Measurements from ENCODE around the gene KCNAB1.

DNA sequence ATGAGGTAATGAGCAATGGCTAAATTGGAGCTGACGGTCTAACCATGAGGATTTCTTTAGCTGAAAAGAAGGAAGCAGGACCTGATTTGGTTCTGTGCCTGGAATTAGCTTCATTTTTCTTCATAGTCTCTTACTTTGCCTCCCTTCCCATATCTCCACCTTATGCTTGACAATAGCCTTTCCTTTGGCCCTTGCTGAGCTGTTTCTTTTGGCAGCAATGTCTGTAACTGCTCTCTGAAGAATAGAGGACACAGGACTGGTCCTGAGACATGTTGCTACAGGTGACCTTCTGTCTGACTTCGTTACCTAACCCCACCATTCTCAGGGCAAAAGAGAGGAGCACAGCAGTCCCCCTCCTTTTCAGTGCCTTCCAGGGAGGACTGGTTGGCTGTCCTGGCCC, 312.2 kb downstream of the KCNAB1 start:
- TF ChIP-seq POLR2AphosphoS5 (IDR thresholded peaks at IDR 0.05; ENCODE audit: insufficient read depth, low read depth, low read length): no peak
- TF ChIP-seq, protein P1, sequence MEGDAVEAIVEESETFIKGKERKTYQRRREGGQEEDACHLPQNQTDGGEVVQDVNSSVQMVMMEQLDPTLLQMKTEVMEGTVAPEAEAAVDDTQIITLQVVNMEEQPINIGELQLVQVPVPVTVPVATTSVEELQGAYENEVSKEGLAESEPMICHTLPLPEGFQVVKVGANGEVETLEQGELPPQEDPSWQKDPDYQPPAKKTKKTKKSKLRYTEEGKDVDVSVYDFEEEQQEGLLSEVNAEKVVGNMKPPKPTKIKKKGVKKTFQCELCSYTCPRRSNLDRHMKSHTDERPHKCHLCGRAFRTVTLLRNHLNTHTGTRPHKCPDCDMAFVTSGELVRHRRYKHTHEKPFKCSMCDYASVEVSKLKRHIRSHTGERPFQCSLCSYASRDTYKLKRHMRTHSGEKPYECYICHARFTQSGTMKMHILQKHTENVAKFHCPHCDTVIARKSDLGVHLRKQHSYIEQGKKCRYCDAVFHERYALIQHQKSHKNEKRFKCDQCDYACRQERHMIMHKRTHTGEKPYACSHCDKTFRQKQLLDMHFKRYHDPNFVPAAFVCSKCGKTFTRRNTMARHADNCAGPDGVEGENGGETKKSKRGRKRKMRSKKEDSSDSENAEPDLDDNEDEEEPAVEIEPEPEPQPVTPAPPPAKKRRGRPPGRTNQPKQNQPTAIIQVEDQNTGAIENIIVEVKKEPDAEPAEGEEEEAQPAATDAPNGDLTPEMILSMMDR (IDR thresholded peaks at IDR 0.05; ENCODE audit: extremely low read depth in 1 of 2, insufficient read depth in 1 of 2, low read depth in 1 of 2, low read length in 2 of 2): no peak
- no peak for TF ChIP-seq POLR2A (IDR thresholded peaks at IDR 0.05; ENCODE audit: low read depth, low read length)
- TF ChIP-seq EZH2 (IDR thresholded peaks at IDR 0.05; ENCODE audit: borderline replicate concordance, low read depth, low read length, severe bottlenecking): no peak
- TF ChIP-seq, protein P2, sequence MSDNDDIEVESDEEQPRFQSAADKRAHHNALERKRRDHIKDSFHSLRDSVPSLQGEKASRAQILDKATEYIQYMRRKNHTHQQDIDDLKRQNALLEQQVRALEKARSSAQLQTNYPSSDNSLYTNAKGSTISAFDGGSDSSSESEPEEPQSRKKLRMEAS (IDR thresholded peaks at IDR 0.05; ENCODE audit: insufficient read depth, insufficient read length): no peak
- no peak for TF ChIP-seq JUN (IDR thresholded peaks at IDR 0.05; ENCODE audit: borderline replicate concordance, insufficient read depth, insufficient read length, low read depth)
- TF ChIP-seq MYC (IDR thresholded peaks at IDR 0.05; ENCODE audit: low read depth, low read length): no peak

All from endothelial cell of umbilical vein (primary cell).